A204.1 (cell line): ENCODE data around the gene OR2W3.

ENCODE experiments used
- FAIRE-seq: peaks from 2 replicates; lab custom pipeline; 2012; peaks lifted over from hg19 to GRCh38; lab: Jason Lieb, UNC

The OR2W3 gene

GRCh38 chr1:247919952-247920351 is 24.6 kb downstream of the OR2W3 start, which contains the start of gene OR2T8:
Gene OR2T8, plus strand, starts transcription at chr1:247920252. Its CDS starts 766 bp downstream, at chr1:247921018.
- no peak for FAIRE-seq

GRCh38 chr1:247923941-247924340 is 28.6 kb downstream of the OR2W3 start:
- no peak for FAIRE-seq

- FAIRE-seq = no peak
These were observed 29.5 kb downstream of the OR2W3 start, which contains the start of gene OR2AJ1 for GRCh38 chr1:247924868-247925267. Gene OR2AJ1, plus strand, starts transcription at chr1:247924889. Its CDS starts 8,880 bp downstream, at chr1:247933769.

- FAIRE-seq = no peak
These were observed 38.6 kb downstream of the OR2W3 start for GRCh38 chr1:247933989-247934388.

- no peak for FAIRE-seq
These were observed 40.4 kb downstream of the OR2W3 start for GRCh38 chr1:247935781-247936180.

- no peak for FAIRE-seq
These were observed 41.0 kb downstream of the OR2W3 start for GRCh38 chr1:247936415-247936814.

- peak; percentile 97 for FAIRE-seq
These were observed 41.8 kb downstream of the OR2W3 start for GRCh38 chr1:247936965-247937734.

GRCh38 chr1:247942624-247943023 is 47.2 kb downstream of the OR2W3 start:
- FAIRE-seq = no peak
